HUES48 (cell line): ENCODE data around the gene PDIA5.

Experiments
- H3K27ac ChIP-seq: one replicate; pipeline ENCODE4 v1.7.0; 2013; ENCODE audit warnings: low read depth, low read length, inconsistent platforms
- H3K27me3 ChIP-seq: 2 replicates; pipeline ENCODE4 v1.6.1; 2013; ENCODE audit warnings: mild to moderate bottlenecking, low read length; ENCODE audit not compliant: control insufficient read depth, insufficient read depth
- H3K36me3 ChIP-seq: 2 replicates; pipeline ENCODE4 v1.6.1; 2013; ENCODE audit warnings: low read length; ENCODE audit not compliant: control insufficient read depth, insufficient read depth
- H3K4me1 ChIP-seq: 2 replicates; pipeline ENCODE4 v1.6.1; 2013; ENCODE audit warnings: mild to moderate bottlenecking, low read length; ENCODE audit not compliant: control insufficient read depth, insufficient read depth
- H3K4me3 ChIP-seq: 2 replicates; pipeline ENCODE4 v1.5.1; 2013; ENCODE audit warnings: mild to moderate bottlenecking, low read depth, low read length
- H3K9ac ChIP-seq: 2 replicates; pipeline ENCODE4 v1.6.1; 2013; ENCODE audit warnings: mild to moderate bottlenecking, low read depth, low read length, moderate library complexity
- H3K9me3 ChIP-seq: 2 replicates; pipeline ENCODE4 v1.6.1; 2013; ENCODE audit warnings: low read length; ENCODE audit not compliant: control insufficient read depth, insufficient read depth

Gene PDIA5

DNA sequence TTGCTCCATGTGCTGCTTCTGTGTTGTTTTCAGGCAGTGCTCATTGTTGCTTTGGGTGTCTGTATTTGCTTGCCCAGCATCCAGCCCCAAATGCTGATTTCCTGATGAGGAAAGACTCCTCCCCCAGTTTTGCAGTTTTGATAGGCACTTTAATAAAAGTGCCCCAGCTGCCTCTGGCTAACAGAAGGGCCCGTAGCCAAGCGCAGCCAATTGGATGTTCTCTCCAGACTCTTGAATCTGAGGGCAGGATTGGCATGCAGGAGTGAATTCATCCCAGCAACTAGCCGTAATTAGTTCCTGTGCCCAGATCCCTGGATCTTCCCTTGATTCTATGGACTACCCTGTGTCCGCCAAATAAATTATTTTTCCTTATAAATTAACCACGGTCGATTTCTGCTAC is 24.4 kb upstream of the PDIA5 start:
- Histone ChIP-seq H3K27me3 (peaks cover 2% of the 10 kb centered on the region; the same call in 1 of the 2 replicates), H3K4me1 (no peaks in the 10 kb centered on the region), H3K9me3 (no peaks in the 10 kb centered on the region), H3K36me3 (no peaks in the 10 kb centered on the region), H3K27ac (no peak overlapping the region), H3K9ac (no peak overlapping the region), H3K4me3 (no peak overlapping the region)

GRCh38 chr3:123044981-123045763 is 21.7 kb upstream of the PDIA5 start:
- Histone ChIP-seq H3K4me1 (no peaks in the 10 kb centered on the region), H3K36me3 (no peaks in the 10 kb centered on the region), H3K27me3 (no peaks in the 10 kb centered on the region), H3K27ac (no peak overlapping the region), H3K9ac (no peak overlapping the region), H3K9me3 (no peaks in the 10 kb centered on the region), H3K4me3 (no peak overlapping the region)

GRCh38 chr3:123046262-123047061 is 20.4 kb upstream of the PDIA5 start:
- no peaks in the 10 kb centered on the region for H3K4me1 ChIP-seq
- no peak overlapping the region for H3K9ac ChIP-seq
- H3K4me3 ChIP-seq, result no peak overlapping the region
- no peaks in the 10 kb centered on the region for H3K27me3 ChIP-seq
- H3K9me3 ChIP-seq, result no peaks in the 10 kb centered on the region
- no peaks in the 10 kb centered on the region for H3K36me3 ChIP-seq
- H3K27ac ChIP-seq, result no peak overlapping the region

DNA sequence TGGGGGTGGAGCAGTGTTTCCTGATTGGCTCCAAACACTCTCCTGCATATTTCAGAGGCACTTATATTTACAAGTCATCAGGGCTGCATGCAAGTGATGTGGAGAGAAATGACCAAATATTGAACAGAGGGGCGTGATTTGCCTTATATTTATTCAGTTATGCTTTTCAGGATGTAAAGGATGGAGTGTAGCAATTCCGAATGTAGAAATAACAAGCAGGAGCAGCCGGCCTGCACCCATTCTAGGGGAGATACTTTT is 19.8 kb upstream of the PDIA5 start:
- H3K4me3 ChIP-seq, result no peak overlapping the region
- H3K36me3 ChIP-seq, result no peaks in the 10 kb centered on the region
- H3K27ac ChIP-seq, result no peak overlapping the region
- no peak overlapping the region for H3K9ac ChIP-seq
- no peaks in the 10 kb centered on the region for H3K4me1 ChIP-seq
- H3K9me3 ChIP-seq, result no peaks in the 10 kb centered on the region
- H3K27me3 ChIP-seq, result no peaks in the 10 kb centered on the region

DNA sequence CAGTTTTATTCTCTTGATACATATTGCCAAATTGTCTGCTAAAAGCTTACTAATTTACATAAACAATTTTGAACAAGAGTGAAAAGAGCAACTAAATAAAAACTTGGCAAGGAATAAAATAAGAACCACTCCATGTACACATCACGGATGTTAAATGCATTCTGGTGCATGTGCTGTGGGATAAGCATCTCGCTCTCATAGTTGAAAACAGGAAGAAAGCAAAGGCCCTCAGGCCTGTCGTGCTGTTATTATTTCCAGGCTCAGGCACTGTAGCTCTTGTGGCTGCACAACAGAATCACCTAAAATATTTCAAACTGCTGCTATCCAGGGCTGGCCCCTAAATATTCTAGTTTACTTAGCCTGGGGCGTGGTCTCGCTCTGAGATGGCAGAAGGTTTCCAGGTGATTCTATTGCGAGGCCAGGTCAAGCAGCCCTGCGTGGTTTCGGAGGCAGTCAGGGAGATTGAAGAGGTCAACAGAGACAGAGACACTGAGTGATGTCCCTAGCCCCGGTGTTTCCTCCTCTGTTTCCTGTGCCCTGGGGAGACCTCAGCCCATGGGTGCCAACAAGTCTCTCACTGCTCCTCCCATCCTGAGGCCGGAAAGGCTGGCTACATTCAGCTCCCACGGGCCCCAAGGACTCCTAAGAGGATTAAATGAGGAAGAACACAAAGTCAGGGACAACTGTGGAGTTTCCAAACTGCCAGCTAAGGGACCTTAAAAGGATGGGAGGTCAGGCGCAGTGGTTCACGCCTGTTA is 18.2 kb upstream of the PDIA5 start:
- Histone ChIP-seq H3K9ac (no peak overlapping the region), H3K36me3 (no peaks in the 10 kb centered on the region), H3K27me3 (no peaks in the 10 kb centered on the region; the same call in 1 of the 2 replicates), H3K9me3 (no peaks in the 10 kb centered on the region), H3K27ac (no peak overlapping the region), H3K4me1 (no peaks in the 10 kb centered on the region), H3K4me3 (no peak overlapping the region)

DNA sequence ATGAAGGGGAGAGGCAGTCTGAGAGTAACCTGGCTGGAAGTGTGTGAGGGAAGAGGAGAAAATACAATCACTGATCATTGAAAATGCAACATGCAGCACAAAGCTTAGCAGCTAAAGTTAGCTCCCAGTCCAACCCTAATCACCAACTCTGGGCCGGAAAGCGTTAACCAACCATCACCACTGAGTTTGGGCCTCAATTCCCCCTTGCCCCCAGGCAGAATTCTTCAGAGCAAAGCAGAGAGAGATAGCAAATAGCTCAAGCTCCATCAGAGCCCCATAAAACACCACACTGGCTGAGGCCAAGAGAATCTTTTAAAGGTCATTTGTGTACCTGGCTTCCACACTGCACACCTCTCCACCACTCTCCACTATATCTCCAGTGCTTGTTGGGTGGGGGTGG is 16.2 kb upstream of the PDIA5 start:
- Histone ChIP-seq H3K27me3 (no peaks in the 10 kb centered on the region; the same call in 1 of the 2 replicates), H3K9me3 (no peaks in the 10 kb centered on the region), H3K36me3 (no peaks in the 10 kb centered on the region), H3K9ac (no peak overlapping the region), H3K4me3 (no peak overlapping the region), H3K27ac (no peak overlapping the region), H3K4me1 (no peaks in the 10 kb centered on the region)

DNA sequence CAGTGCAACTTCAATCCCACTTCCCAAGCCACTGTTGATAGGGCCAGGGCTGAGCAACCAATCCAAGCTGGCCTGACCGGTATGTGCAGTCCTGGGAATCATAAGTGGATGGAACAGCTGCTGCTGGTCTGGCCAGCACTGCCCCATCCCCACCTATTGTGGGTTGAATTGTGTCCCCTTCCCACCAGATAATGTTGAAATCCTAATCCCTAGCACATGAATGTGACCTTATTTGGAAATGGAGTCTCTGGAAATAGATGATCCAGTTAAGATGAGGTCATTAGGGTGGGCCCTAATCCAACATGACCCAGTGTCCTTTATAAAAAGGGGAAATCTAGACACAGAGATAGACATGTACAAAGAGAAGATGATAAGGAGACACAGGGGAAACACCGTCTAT is 13.7 kb upstream of the PDIA5 start:
- no peaks in the 10 kb centered on the region; the same call in 1 of the 2 replicates for H3K27me3 ChIP-seq
- H3K9ac ChIP-seq, result no peak overlapping the region
- no peaks in the 10 kb centered on the region for H3K4me1 ChIP-seq
- H3K9me3 ChIP-seq, result no peaks in the 10 kb centered on the region
- no peaks in the 10 kb centered on the region for H3K36me3 ChIP-seq
- no peak overlapping the region for H3K27ac ChIP-seq
- H3K4me3 ChIP-seq, result no peak overlapping the region

DNA sequence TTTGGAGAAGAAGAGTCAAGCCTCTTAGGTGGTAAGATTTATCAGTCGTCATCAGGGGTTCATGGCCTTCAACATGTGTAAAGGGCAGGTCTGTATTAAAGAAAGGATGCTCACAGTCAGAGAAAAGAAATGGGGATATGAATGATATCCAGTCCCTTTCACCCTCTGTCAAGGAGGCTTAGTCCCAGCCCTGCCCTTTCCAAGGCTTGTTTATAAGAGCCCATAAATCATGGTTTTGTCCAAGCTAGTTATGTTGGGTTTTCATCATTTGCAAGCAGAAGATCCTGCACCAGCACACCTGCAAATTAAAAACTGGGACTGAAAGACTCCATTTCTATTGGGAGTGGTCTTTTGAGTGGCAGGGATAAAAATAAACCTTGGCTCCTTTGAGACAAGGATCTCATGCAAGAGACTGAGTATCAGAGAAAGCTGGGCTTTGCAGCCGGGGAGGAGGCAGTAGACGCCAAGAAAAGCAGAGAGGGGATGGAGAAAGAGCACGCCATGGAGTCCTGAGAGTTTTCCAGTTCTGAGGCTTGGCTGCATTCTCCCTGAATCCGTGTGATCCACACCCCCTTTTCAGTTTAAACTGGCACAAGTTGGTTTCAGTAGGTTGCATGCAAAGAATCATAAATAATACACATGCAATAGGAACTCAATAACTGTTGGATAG is 12.6 kb upstream of the PDIA5 start:
- Histone ChIP-seq H3K36me3 (no peaks in the 10 kb centered on the region), H3K4me1 (no peaks in the 10 kb centered on the region), H3K9ac (no peak overlapping the region), H3K4me3 (no peak overlapping the region), H3K27ac (no peak overlapping the region), H3K27me3 (no peaks in the 10 kb centered on the region; the same call in 1 of the 2 replicates), H3K9me3 (no peaks in the 10 kb centered on the region)

DNA sequence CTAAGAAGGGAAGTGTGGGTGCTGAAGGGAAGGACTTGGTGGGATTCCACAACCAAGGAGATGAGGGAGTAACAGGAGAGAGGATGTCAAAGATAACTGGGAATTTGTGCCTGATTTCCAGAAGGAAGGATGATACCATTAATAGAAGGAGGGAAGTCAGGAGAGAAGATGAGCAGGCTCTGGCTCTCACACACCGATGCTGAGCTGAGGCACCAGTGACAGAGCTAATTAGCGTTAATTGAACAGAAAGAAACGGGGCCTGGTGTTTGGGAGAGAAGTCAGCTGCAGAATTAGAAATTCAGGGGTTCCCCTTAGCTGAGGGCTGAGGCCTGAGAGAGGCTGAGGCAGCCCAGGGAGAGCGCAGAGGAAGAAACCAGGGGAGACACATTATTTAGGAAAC is 11.9 kb upstream of the PDIA5 start:
- H3K27ac ChIP-seq, result no peak overlapping the region
- no peak overlapping the region for H3K4me3 ChIP-seq
- no peak overlapping the region for H3K9ac ChIP-seq
- no peaks in the 10 kb centered on the region for H3K4me1 ChIP-seq
- no peaks in the 10 kb centered on the region for H3K36me3 ChIP-seq
- no peaks in the 10 kb centered on the region for H3K9me3 ChIP-seq
- no peaks in the 10 kb centered on the region; the same call in 1 of the 2 replicates for H3K27me3 ChIP-seq

- no peak overlapping the region for H3K27ac ChIP-seq
- H3K9me3 ChIP-seq, result no peaks in the 10 kb centered on the region
- no peaks in the 10 kb centered on the region; the same call in 1 of the 2 replicates for H3K27me3 ChIP-seq
- no peaks in the 10 kb centered on the region for H3K4me1 ChIP-seq
- H3K9ac ChIP-seq, result no peak overlapping the region
- no peaks in the 10 kb centered on the region for H3K36me3 ChIP-seq
- H3K4me3 ChIP-seq, result no peak overlapping the region
These were observed 11.5 kb upstream of the PDIA5 start for GRCh38 chr3:123055352-123055751.
